Measurements from ENCODE around the gene CD44. TPM values are rescaled to one million over a fixed set of nuclear protein-coding genes. Genes with fewer than 3 reads are reported as not detected.

Gene CD44
- total RNA-seq, 1 experiment from 2014 or later: 0.86 TPM

- H3K4me3 ChIP-seq (ENCODE audit: low read length): no peak overlapping the region
- DNase-seq: no peak
- no peaks in the 10 kb centered on the region for H3K27me3 ChIP-seq (ENCODE audit: low read length)
- no peak overlapping the region for H3K4me2 ChIP-seq (ENCODE audit: low read depth, low read length, poor library complexity, severe bottlenecking)
- no peaks in the 10 kb centered on the region for H3K9me2 ChIP-seq (replicated peaks; ENCODE audit: insufficient read depth, low read length)
- no peak overlapping the region for H2AFZ ChIP-seq (ENCODE audit: low read length)
- H3K9ac ChIP-seq (ENCODE audit: low read length): no peak overlapping the region
- 0 out of 2 replicates have a peak, but pooled peaks cover 3% of the 10 kb centered on the region for H3K4me1 ChIP-seq (ENCODE audit: low read length)
- H3K27ac ChIP-seq (ENCODE audit: low read length): no peak overlapping the region
- H3K79me2 ChIP-seq (ENCODE audit: low read length): no peaks in the 10 kb centered on the region
- no peaks in the 10 kb centered on the region for H4K20me1 ChIP-seq (ENCODE audit: insufficient read depth, low read depth, low read length)
- no peaks in the 10 kb centered on the region for H3K36me3 ChIP-seq (ENCODE audit: insufficient read depth, low read length)
- no peaks in the 10 kb centered on the region for H3K9me3 ChIP-seq (ENCODE audit: low read length)
These were observed 103.7 kb downstream of the CD44 start for GRCh38 chr11:35242412-35243242.

DNA sequence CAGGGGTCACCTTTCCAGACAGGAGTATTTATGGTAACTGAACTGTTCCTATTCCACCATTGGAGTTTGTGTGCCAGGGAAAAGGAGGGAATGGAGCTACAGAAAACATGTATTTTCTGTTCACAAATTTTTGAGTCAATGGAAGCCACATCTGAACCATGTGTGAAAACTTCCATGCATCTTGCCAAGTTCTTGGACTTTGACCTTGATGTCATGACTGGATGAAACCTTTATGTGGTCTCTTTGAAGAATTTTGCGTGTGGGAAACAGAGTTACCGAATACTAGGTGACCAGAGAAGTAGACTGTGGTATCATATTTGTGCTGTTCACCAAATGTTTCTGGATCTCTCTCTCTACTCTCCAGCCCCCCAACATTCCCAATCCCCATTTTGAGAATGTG, 104.8 kb downstream of the CD44 start:
- Histone ChIP-seq H2AFZ (ENCODE audit: low read length) (no peak overlapping the region), H3K9me2 (replicated peaks; ENCODE audit: insufficient read depth, low read length) (no peaks in the 10 kb centered on the region), H3K4me3 (ENCODE audit: low read length) (no peak overlapping the region), H3K4me2 (ENCODE audit: low read depth, low read length, poor library complexity, severe bottlenecking) (no peak overlapping the region), H3K27ac (ENCODE audit: low read length) (no peak overlapping the region), H3K9ac (ENCODE audit: low read length) (no peak overlapping the region), H3K36me3 (ENCODE audit: insufficient read depth, low read length) (no peaks in the 10 kb centered on the region), H4K20me1 (ENCODE audit: insufficient read depth, low read depth, low read length) (no peaks in the 10 kb centered on the region), H3K4me1 (ENCODE audit: low read length) (no peaks in the 10 kb centered on the region), H3K9me3 (ENCODE audit: low read length) (no peaks in the 10 kb centered on the region), H3K27me3 (ENCODE audit: low read length) (no peaks in the 10 kb centered on the region), H3K79me2 (ENCODE audit: low read length) (no peaks in the 10 kb centered on the region)
- DNase-seq: no peak

DNA sequence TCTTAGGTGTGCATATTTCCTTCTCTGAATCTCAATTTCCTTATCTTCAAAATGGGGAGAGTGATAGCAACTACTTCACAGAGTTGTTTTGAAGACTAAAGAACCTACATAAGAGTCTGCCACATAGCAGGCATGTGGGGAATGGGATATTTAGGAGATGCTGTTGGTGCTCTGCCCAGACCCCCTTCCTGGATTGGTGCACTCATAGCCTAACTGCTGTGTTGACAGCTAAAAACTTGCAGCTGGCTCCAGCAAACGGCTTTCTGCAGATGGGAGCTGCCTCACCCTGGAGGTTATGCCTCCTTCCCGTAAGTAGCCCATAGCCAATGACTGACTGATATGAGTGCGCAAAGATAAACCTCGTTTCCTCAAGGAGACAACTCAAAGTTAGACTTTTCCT, 106.1 kb downstream of the CD44 start:
- no peaks in the 10 kb centered on the region for H3K9me2 ChIP-seq (replicated peaks; ENCODE audit: insufficient read depth, low read length)
- H3K4me1 ChIP-seq (ENCODE audit: low read length): no peaks in the 10 kb centered on the region
- no peaks in the 10 kb centered on the region for H3K79me2 ChIP-seq (ENCODE audit: low read length)
- H3K9me3 ChIP-seq (ENCODE audit: low read length): no peaks in the 10 kb centered on the region
- no peak overlapping the region for H3K9ac ChIP-seq (ENCODE audit: low read length)
- H3K36me3 ChIP-seq (ENCODE audit: insufficient read depth, low read length): no peaks in the 10 kb centered on the region
- DNase-seq: no peak
- H3K27ac ChIP-seq (ENCODE audit: low read length): no peak overlapping the region
- H3K4me2 ChIP-seq (ENCODE audit: low read depth, low read length, poor library complexity, severe bottlenecking): no peak overlapping the region
- H2AFZ ChIP-seq (ENCODE audit: low read length): no peak overlapping the region
- H4K20me1 ChIP-seq (ENCODE audit: insufficient read depth, low read depth, low read length): no peaks in the 10 kb centered on the region
- no peaks in the 10 kb centered on the region for H3K27me3 ChIP-seq (ENCODE audit: low read length)
- no peak overlapping the region for H3K4me3 ChIP-seq (ENCODE audit: low read length)

DNA sequence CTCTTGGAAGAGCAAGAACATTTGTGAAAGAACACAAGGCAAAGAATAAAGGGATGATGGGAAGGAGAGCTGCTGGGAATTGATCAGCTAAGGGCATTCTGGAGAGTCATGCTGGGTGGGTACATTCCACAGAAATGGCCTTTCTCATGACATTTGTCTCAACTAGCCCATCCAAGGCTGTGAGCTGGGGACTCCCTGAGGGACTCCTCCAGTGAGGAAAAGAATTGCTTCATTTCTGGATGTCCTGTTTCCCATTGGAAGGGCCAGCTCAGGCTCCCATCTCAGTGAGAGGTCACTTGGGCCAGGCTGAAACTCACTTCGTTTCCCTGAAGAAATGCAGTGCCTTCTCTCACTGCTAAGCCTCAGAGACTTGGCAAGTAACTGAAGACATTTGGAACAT, 106.8 kb downstream of the CD44 start:
- H4K20me1 ChIP-seq (ENCODE audit: insufficient read depth, low read depth, low read length): no peaks in the 10 kb centered on the region
- no peak for DNase-seq
- no peaks in the 10 kb centered on the region for H3K9me3 ChIP-seq (ENCODE audit: low read length)
- no peak overlapping the region for H3K4me2 ChIP-seq (ENCODE audit: low read depth, low read length, poor library complexity, severe bottlenecking)
- no peak overlapping the region for H3K4me3 ChIP-seq (ENCODE audit: low read length)
- no peaks in the 10 kb centered on the region for H3K27me3 ChIP-seq (ENCODE audit: low read length)
- no peak overlapping the region for H3K9ac ChIP-seq (ENCODE audit: low read length)
- H3K79me2 ChIP-seq (ENCODE audit: low read length): no peaks in the 10 kb centered on the region
- no peak overlapping the region for H3K27ac ChIP-seq (ENCODE audit: low read length)
- H3K36me3 ChIP-seq (ENCODE audit: insufficient read depth, low read length): no peaks in the 10 kb centered on the region
- H3K9me2 ChIP-seq (replicated peaks; ENCODE audit: insufficient read depth, low read length): no peaks in the 10 kb centered on the region
- H2AFZ ChIP-seq (ENCODE audit: low read length): no peak overlapping the region
- H3K4me1 ChIP-seq (ENCODE audit: low read length): no peaks in the 10 kb centered on the region

DNA sequence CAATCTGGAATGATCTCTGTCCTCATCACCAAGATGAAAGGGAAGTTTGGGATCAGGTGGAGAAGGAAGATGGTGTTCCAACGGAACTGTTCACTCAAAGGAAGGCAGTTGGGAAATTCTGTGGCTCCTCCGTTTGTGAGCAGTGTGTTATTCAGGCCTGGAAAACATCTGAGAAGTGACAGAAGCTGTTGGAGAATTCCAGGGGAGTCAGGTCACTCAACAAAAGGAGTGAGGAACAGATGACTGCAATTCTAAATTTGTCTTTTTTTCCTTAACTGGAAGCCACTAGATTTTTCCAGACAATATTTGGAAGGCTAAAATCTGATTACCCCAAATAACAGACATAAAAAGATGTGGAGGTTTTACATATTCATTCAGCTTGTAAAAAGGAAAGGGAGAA, 107.8 kb downstream of the CD44 start:
- Histone ChIP-seq H3K9me3 (ENCODE audit: low read length) (no peaks in the 10 kb centered on the region), H2AFZ (ENCODE audit: low read length) (no peak overlapping the region), H3K27ac (ENCODE audit: low read length) (no peak overlapping the region), H3K36me3 (ENCODE audit: insufficient read depth, low read length) (no peaks in the 10 kb centered on the region), H3K9ac (ENCODE audit: low read length) (no peak overlapping the region), H3K27me3 (ENCODE audit: low read length) (no peaks in the 10 kb centered on the region), H3K4me3 (ENCODE audit: low read length) (no peak overlapping the region), H3K4me1 (ENCODE audit: low read length) (no peaks in the 10 kb centered on the region), H3K79me2 (ENCODE audit: low read length) (no peaks in the 10 kb centered on the region), H3K9me2 (replicated peaks; ENCODE audit: insufficient read depth, low read length) (no peaks in the 10 kb centered on the region), H3K4me2 (ENCODE audit: low read depth, low read length, poor library complexity, severe bottlenecking) (no peak overlapping the region), H4K20me1 (ENCODE audit: insufficient read depth, low read depth, low read length) (no peaks in the 10 kb centered on the region)
- no peak for DNase-seq

GRCh38 chr11:35247428-35247827, 108.5 kb downstream of the CD44 start:
- no peaks in the 10 kb centered on the region for H3K79me2 ChIP-seq (ENCODE audit: low read length)
- no peaks in the 10 kb centered on the region for H3K9me3 ChIP-seq (ENCODE audit: low read length)
- H4K20me1 ChIP-seq (ENCODE audit: insufficient read depth, low read depth, low read length): no peaks in the 10 kb centered on the region
- no peaks in the 10 kb centered on the region for H3K4me1 ChIP-seq (ENCODE audit: low read length)
- DNase-seq: no peak
- no peak overlapping the region for H3K4me2 ChIP-seq (ENCODE audit: low read depth, low read length, poor library complexity, severe bottlenecking)
- H2AFZ ChIP-seq (ENCODE audit: low read length): no peak overlapping the region
- H3K9ac ChIP-seq (ENCODE audit: low read length): no peak overlapping the region
- H3K9me2 ChIP-seq (replicated peaks; ENCODE audit: insufficient read depth, low read length): no peaks in the 10 kb centered on the region
- no peak overlapping the region for H3K27ac ChIP-seq (ENCODE audit: low read length)
- no peaks in the 10 kb centered on the region for H3K36me3 ChIP-seq (ENCODE audit: insufficient read depth, low read length)
- H3K4me3 ChIP-seq (ENCODE audit: low read length): no peak overlapping the region
- no peaks in the 10 kb centered on the region for H3K27me3 ChIP-seq (ENCODE audit: low read length)

DNA sequence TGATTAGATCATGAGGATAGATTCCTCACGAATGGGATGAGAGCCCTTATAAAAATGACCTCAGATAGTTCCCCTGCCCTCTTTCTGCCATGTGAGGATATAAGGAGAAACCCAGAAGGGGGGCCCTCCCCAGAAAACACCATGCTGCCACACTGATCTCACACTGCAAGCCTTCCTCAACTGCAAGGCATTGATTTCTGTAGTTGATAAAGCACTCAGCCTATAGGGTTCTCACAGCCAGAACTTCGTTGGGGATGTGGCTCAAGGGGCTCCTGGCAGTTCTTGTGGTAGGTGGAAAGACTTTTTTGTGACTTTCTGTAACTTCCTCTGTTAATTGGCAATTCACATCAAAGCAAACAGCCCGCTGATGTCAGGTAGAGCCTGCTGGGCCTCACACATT, 108.9 kb downstream of the CD44 start:
- Histone ChIP-seq H4K20me1 (ENCODE audit: insufficient read depth, low read depth, low read length) (no peaks in the 10 kb centered on the region), H3K4me2 (ENCODE audit: low read depth, low read length, poor library complexity, severe bottlenecking) (no peak overlapping the region), H3K79me2 (ENCODE audit: low read length) (no peaks in the 10 kb centered on the region), H3K9ac (ENCODE audit: low read length) (no peak overlapping the region), H3K9me2 (replicated peaks; ENCODE audit: insufficient read depth, low read length) (no peaks in the 10 kb centered on the region), H3K4me1 (ENCODE audit: low read length) (no peaks in the 10 kb centered on the region), H3K36me3 (ENCODE audit: insufficient read depth, low read length) (no peaks in the 10 kb centered on the region), H3K4me3 (ENCODE audit: low read length) (no peak overlapping the region), H3K27me3 (ENCODE audit: low read length) (no peaks in the 10 kb centered on the region), H3K9me3 (ENCODE audit: low read length) (no peaks in the 10 kb centered on the region), H3K27ac (ENCODE audit: low read length) (no peak overlapping the region), H2AFZ (ENCODE audit: low read length) (no peak overlapping the region)
- no peak for DNase-seq

- no peaks in the 10 kb centered on the region for H4K20me1 ChIP-seq (ENCODE audit: insufficient read depth, low read depth, low read length)
- H3K9me3 ChIP-seq (ENCODE audit: low read length): no peaks in the 10 kb centered on the region
- H3K27ac ChIP-seq (ENCODE audit: low read length): no peak overlapping the region
- H3K4me1 ChIP-seq (ENCODE audit: low read length): no peaks in the 10 kb centered on the region
- no peak overlapping the region for H3K9ac ChIP-seq (ENCODE audit: low read length)
- H3K79me2 ChIP-seq (ENCODE audit: low read length): no peaks in the 10 kb centered on the region
- H3K9me2 ChIP-seq (replicated peaks; ENCODE audit: insufficient read depth, low read length): no peaks in the 10 kb centered on the region
- H3K27me3 ChIP-seq (ENCODE audit: low read length): no peaks in the 10 kb centered on the region
- no peak overlapping the region for H3K4me2 ChIP-seq (ENCODE audit: low read depth, low read length, poor library complexity, severe bottlenecking)
- H2AFZ ChIP-seq (ENCODE audit: low read length): no peak overlapping the region
- no peak for DNase-seq
- no peaks in the 10 kb centered on the region for H3K36me3 ChIP-seq (ENCODE audit: insufficient read depth, low read length)
- H3K4me3 ChIP-seq (ENCODE audit: low read length): no peak overlapping the region
These were observed 109.8 kb downstream of the CD44 start for GRCh38 chr11:35248558-35249323.
